GM12878 (cell line): ENCODE measurements around the gene ADD2. TPM values are rescaled to one million over a fixed set of nuclear protein-coding genes. Genes with fewer than 3 reads are reported as not detected.

Source experiments
- ATAC-seq: fragments of 200-7000 bp; cut with Tn5 transposase; 3 replicates; pipeline ENCODE4 v1.9.1; 2020; ENCODE audit warnings: mild to moderate bottlenecking, moderate library complexity
- BruUV-seq: library from RNA; stranded (reverse); fragments of 400-500 nt; replicated peaks from 2 replicates; lab custom pipeline; 2021; lab: Mats Ljungman, UMichigan
- CTCF ChIA-PET: fragments of 300-600 bp; sonication (Branson Sonifier 250); formaldehyde crosslinking; extraction: SDS; loops from one replicate; lab custom pipeline; 2021; ENCODE audit warnings: inconsistent platforms; lab: Yijun Ruan, JAX
- POLR2A ChIA-PET: fragments of 350-600 bp; formaldehyde crosslinking; extraction: SDS; loops from one replicate; lab custom pipeline; 2021; ENCODE audit warnings: inconsistent platforms; lab: Charles Lee
- RAD21 ChIA-PET: fragments of 300-600 bp; sonication (Branson Sonifier 250); formaldehyde crosslinking; loops from one replicate; lab custom pipeline; 2023; ENCODE audit warnings: antibody characterized with exemption; ENCODE audit not compliant: unreplicated experiment; lab: Charles Lee
- SMC1A ChIA-PET: fragments of 300-600 bp; sonication (Branson Sonifier 250); formaldehyde crosslinking; loops from one replicate; lab custom pipeline; 2023; ENCODE audit not compliant: unreplicated experiment, uncharacterized antibody; lab: Charles Lee
- DNase-seq: peaks from one replicate; pipeline ENCODE4 v3.0.0-alpha.2; 2011; ENCODE audit warnings: low read depth, low spot score
- FAIRE-seq: peaks from 3 replicates; lab custom pipeline; 2011; peaks lifted over from hg19 to GRCh38; lab: Jason Lieb, UNC
- H2AFZ ChIP-seq: 2 replicates; pipeline ENCODE4 v1.6.0; 2011; ENCODE audit warnings: low read depth, low read length, control low read depth; ENCODE audit not compliant: control insufficient read depth
- H3K27ac ChIP-seq: 2 replicates; pipeline ENCODE4 v1.5.1; 2011; ENCODE audit warnings: control low read depth; ENCODE audit not compliant: control insufficient read depth, insufficient read depth
- H3K27me3 ChIP-seq, 2 experiments: replicated peaks in 1 of 2; 2 replicates each; pipeline versions ENCODE4 v1.6.0 to v1.6.1; 2011; ENCODE audit warnings: low read length in 1 of 2; ENCODE audit not compliant: control insufficient read depth in 2 of 2, insufficient read depth in 2 of 2
- H3K36me3 ChIP-seq, 2 experiments: 2 replicates each; pipeline ENCODE4 v1.5.1; 2011; ENCODE audit warnings: low read length in 1 of 2; ENCODE audit not compliant: control insufficient read depth in 2 of 2, insufficient read depth in 2 of 2
- H3K4me1 ChIP-seq: 2 replicates; pipeline ENCODE4 v1.6.1; 2011; ENCODE audit warnings: mild to moderate bottlenecking, low read length, moderate library complexity, mixed read lengths; ENCODE audit not compliant: control insufficient read depth, insufficient read depth
- H3K4me2 ChIP-seq: 2 replicates; pipeline ENCODE4 v1.6.0; 2011; ENCODE audit warnings: control low read depth; ENCODE audit not compliant: control insufficient read depth, insufficient read depth
- H3K4me3 ChIP-seq: fragments of 200-600 bp; sonication (generic); 2 replicates; pipeline ENCODE4 v1.5.1; 2016
- H3K79me2 ChIP-seq: 2 replicates; pipeline ENCODE4 v1.6.0; 2011; ENCODE audit warnings: low read length; ENCODE audit not compliant: control insufficient read depth, insufficient read depth
- H3K9ac ChIP-seq: 2 replicates; pipeline ENCODE4 v1.8.0; 2011; ENCODE audit warnings: low read length, control low read depth, mixed read lengths; ENCODE audit not compliant: control insufficient read depth, insufficient read depth
- H3K9me3 ChIP-seq: replicated peaks from 3 replicates; pipeline ENCODE4 v1.5.1; 2011; ENCODE audit warnings: mild to moderate bottlenecking, low read length; ENCODE audit not compliant: control insufficient read depth, insufficient read depth
- H4K20me1 ChIP-seq: 2 replicates; pipeline ENCODE4 v1.6.0; 2011; ENCODE audit not compliant: control insufficient read depth, insufficient read depth
- EGR1 ChIP-seq, 2 experiments: IDR thresholded peaks; 1 replicate in 1 of 2; 2 replicates in 1 of 2; pipeline ENCODE4 v1.6.1; 2011 to 2012; ENCODE audit warnings: low read depth in 2 of 2, low read length in 2 of 2, borderline replicate concordance in 1 of 2, mild to moderate bottlenecking in 1 of 2, moderate library complexity in 1 of 2
- ESRRA ChIP-seq: IDR thresholded peaks from 2 replicates; pipeline ENCODE4 v1.6.1; 2012; ENCODE audit warnings: mild to moderate bottlenecking, low read length, improper control_type of control experiment
- HDGF ChIP-seq: fragments of 450-650 bp; IDR thresholded peaks from 2 replicates; pipeline ENCODE4 v1.6.1; 2016; ENCODE audit warnings: antibody characterized with exemption
- HSF1 ChIP-seq: fragments of 150-350 bp; IDR thresholded peaks from 2 replicates; pipeline ENCODE4 v1.6.1; 2014; ENCODE audit warnings: mild to moderate bottlenecking, low read depth, low read length
- IRF5 ChIP-seq: fragments of 450-650 bp; IDR thresholded peaks from 2 replicates; pipeline ENCODE4 v1.6.1; 2017; ENCODE audit warnings: borderline replicate concordance
- MEF2B ChIP-seq: fragments of 450-650 bp; IDR thresholded peaks from 2 replicates; pipeline ENCODE4 v1.6.1; 2018; ENCODE audit warnings: mild to moderate bottlenecking, moderate library complexity; ENCODE audit not compliant: partially characterized antibody, poor library complexity, severe bottlenecking
- SMARCA5 ChIP-seq: fragments of 450-650 bp; IDR thresholded peaks from 2 replicates; pipeline ENCODE4 v1.6.1; 2017; ENCODE audit warnings: mild to moderate bottlenecking
- YBX1 ChIP-seq: fragments of 450-650 bp; IDR thresholded peaks from 2 replicates; pipeline ENCODE4 v1.6.1; 2016; ENCODE audit warnings: antibody characterized with exemption
- ZBTB4 ChIP-seq: fragments of 450-650 bp; formaldehyde crosslinking; IDR thresholded peaks from 2 replicates; pipeline ENCODE4 v1.4.0; 2022; ENCODE audit warnings: mild to moderate bottlenecking, moderate library complexity
- ZNF207 ChIP-seq: fragments of 450-650 bp; IDR thresholded peaks from 2 replicates; pipeline ENCODE4 v1.6.1; 2014; ENCODE audit warnings: antibody characterized with exemption, mild to moderate bottlenecking, borderline replicate concordance
- ZNF217 ChIP-seq: fragments of 450-650 bp; IDR thresholded peaks from 2 replicates; pipeline ENCODE4 v1.6.1; 2017; ENCODE audit warnings: antibody characterized with exemption, mild to moderate bottlenecking
- ZNF384 ChIP-seq: IDR thresholded peaks from 2 replicates; pipeline ENCODE4 v1.6.1; 2012; ENCODE audit warnings: low read depth, mild to moderate bottlenecking, low read length, improper control_type of control experiment, borderline replicate concordance
- WGBS: methylation state at CpG from one replicate; pipeline ENCODE4 v1.1.6; 2016; ENCODE audit warnings: low lambda C conversion rate; ENCODE audit not compliant: insufficient replicate concordance, insufficient coverage; ENCODE audit errors: missing lambda C conversion rate; 5-methylcytosine and 5-hydroxymethylcytosine counted together
- in situ Hi-C: fragments of 300-500 bp; cut with MboI; formaldehyde crosslinking; loops from 9 replicates; pipeline ENCODE4 v1.14.3; 2018; ENCODE audit warnings: mixed read lengths
- intact Hi-C: fragments of 100-400 bp; cut with micrococcal nuclease; formaldehyde crosslinking; loops from one replicate; pipeline ENCODE4 v1.14.2; 2022; ENCODE audit not compliant: unreplicated experiment
- polyA plus RNA-seq, 11 experiments: library from polyadenylated mRNA; depleted of rRNA in 4 of 11; unstranded in 6 of 11; stranded (reverse) in 5 of 11; fragments of >200 nt; fragmentation: Nextera tagmentation in 4 of 11; fragmentation: Illumina TruSeq in 1 of 11; extraction: Ambion mirVana in 4 of 11; extraction: Trizol in 1 of 11; gene quantifications; 1 replicate in 1 of 11; 2 replicates in 10 of 11; pipeline versions ENCODE4 v1.2.1 to v1.2.3, GENCODE V29; 2011 to 2016; ENCODE audit warnings: inconsistent platforms in 2 of 11, missing spikeins in 2 of 11, low read depth in 1 of 11
- total RNA-seq, 4 experiments: library from RNA; depleted of rRNA in 3 of 4; stranded (reverse); fragments of >200 nt in 3 of 4; fragmentation: Illumina TruSeq in 1 of 4; extraction: Trizol in 1 of 4; gene quantifications; 2 replicates each; pipeline versions ENCODE4 v1.2.1 to v1.2.3, GENCODE V29; 2013 to 2021

ADD2 gene
- total and polyA plus RNA-seq, 10 of the 15 experiments (the other 5 are each of a cell fraction or from before 2014, with no cell fraction given) = 0.05 to 0.13 (median 0.08) TPM; not detected in 7

- H4K20me1 ChIP-seq = no peaks in the 10 kb centered on the region
- H2AFZ ChIP-seq = no peak overlapping the region
- H3K4me3 ChIP-seq = no peak overlapping the region
- intact Hi-C loops (no loop called here), in situ Hi-C loops (no loop called here)
- DNase-seq (no peak), ATAC-seq (no peak), FAIRE-seq (no peak)
- no peak overlapping the region for H3K27ac ChIP-seq
- ChIA-PET RAD21 (interaction anchor here (0.6 kb wide), 1 partner anchor 1228 kb away, joined by 5 read pairs; no protein-coding TSS in a partner anchor), CTCF (interaction anchor here (0.7 kb wide), 1 partner anchor 24 kb away, joined by 3 read pairs; no protein-coding TSS in a partner anchor), POLR2A (no interaction called here), SMC1A (no interaction called here)
- H3K9me3 ChIP-seq = no peaks in the 10 kb centered on the region
- 17% methylated on average over 4 of the region's 4 CpGs for WGBS
- no peaks in the 10 kb centered on the region; a peak in 1 of 4 replicates for H3K27me3 ChIP-seq
- no peaks in the 10 kb centered on the region for H3K36me3 ChIP-seq
- no peak overlapping the region for H3K4me2 ChIP-seq
- no peak overlapping the region for H3K9ac ChIP-seq
- BruUV-seq = no TSS peak
- no peaks in the 10 kb centered on the region for H3K4me1 ChIP-seq
- no peak for TF ChIP-seq ZBTB4
- no peak for TF ChIP-seq SMARCA5
- TF ChIP-seq YBX1 = no peak
- TF ChIP-seq HDGF = no peak
- no peak for TF ChIP-seq ZNF217
- H3K79me2 ChIP-seq = no peaks in the 10 kb centered on the region
These were observed 10.6 kb downstream of the ADD2 start for GRCh38 chr2:70757360-70757759.

- 73% methylated on average over 3 of the region's 3 CpGs for WGBS
- SMC1A ChIA-PET = no interaction called here
- DNase-seq = no peak
- TF ChIP-seq EGR1 (IDR thresholded peaks at IDR 0.05; ENCODE audit: borderline replicate concordance in 1 of 2, low read depth in 2 of 2, low read length in 2 of 2) = no peak
- TF ChIP-seq ZNF207 = no peak
- TF ChIP-seq ZNF384 = no peak
- TF ChIP-seq HSF1 = no peak
- no peak for TF ChIP-seq IRF5
- TF ChIP-seq ESRRA = no peak
- TF ChIP-seq MEF2B = no peak
These were observed 11.9 kb downstream of the ADD2 start for GRCh38 chr2:70756128-70756527.

More at GRCh38 chr2:70756128-70756527, 11.9 kb downstream of the ADD2 start:
- intact Hi-C loops = no loop called here
- no peaks in the 10 kb centered on the region; a peak in 1 of 4 replicates for H3K27me3 ChIP-seq
- H3K4me3 ChIP-seq = no peak overlapping the region
- H2AFZ ChIP-seq = no peak overlapping the region
- in situ Hi-C loops = no loop called here
- H3K36me3 ChIP-seq = no peaks in the 10 kb centered on the region
- ATAC-seq (no peak), FAIRE-seq (no peak)
- no peak overlapping the region for H3K27ac ChIP-seq
- H3K9ac ChIP-seq = no peak overlapping the region
- no peak overlapping the region for H3K4me2 ChIP-seq
- no peaks in the 10 kb centered on the region for H3K79me2 ChIP-seq
- BruUV-seq = no TSS peak
- no peaks in the 10 kb centered on the region for H4K20me1 ChIP-seq
- RAD21 ChIA-PET = no interaction called here
- no peaks in the 10 kb centered on the region for H3K4me1 ChIP-seq
- POLR2A ChIA-PET = no interaction called here
- no peaks in the 10 kb centered on the region for H3K9me3 ChIP-seq
- CTCF ChIA-PET = no interaction called here
